SU-DHL-6 (cell line): ENCODE results near the gene DNAJB7.

Experiments used
- CTCF ChIP-seq: fragments of 200-600 bp; sonication (generic); IDR thresholded peaks from one replicate; pipeline ENCODE4 v1.5.1; 2017; ENCODE audit warnings: antibody characterized with exemption, mild to moderate bottlenecking, low read length, moderate library complexity; ENCODE audit not compliant: insufficient read depth, poor library complexity, severe bottlenecking
- EZH2phosphoT487 ChIP-seq: fragments of 200-600 bp; sonication (generic), shearing (Covaris generic); conservative IDR thresholded peaks from 2 replicates; pipeline ENCODE4 v1.6.1; 2018; ENCODE audit warnings: mild to moderate bottlenecking, antibody characterized with exemption, low read length, moderate library complexity, mixed read lengths

DNA sequence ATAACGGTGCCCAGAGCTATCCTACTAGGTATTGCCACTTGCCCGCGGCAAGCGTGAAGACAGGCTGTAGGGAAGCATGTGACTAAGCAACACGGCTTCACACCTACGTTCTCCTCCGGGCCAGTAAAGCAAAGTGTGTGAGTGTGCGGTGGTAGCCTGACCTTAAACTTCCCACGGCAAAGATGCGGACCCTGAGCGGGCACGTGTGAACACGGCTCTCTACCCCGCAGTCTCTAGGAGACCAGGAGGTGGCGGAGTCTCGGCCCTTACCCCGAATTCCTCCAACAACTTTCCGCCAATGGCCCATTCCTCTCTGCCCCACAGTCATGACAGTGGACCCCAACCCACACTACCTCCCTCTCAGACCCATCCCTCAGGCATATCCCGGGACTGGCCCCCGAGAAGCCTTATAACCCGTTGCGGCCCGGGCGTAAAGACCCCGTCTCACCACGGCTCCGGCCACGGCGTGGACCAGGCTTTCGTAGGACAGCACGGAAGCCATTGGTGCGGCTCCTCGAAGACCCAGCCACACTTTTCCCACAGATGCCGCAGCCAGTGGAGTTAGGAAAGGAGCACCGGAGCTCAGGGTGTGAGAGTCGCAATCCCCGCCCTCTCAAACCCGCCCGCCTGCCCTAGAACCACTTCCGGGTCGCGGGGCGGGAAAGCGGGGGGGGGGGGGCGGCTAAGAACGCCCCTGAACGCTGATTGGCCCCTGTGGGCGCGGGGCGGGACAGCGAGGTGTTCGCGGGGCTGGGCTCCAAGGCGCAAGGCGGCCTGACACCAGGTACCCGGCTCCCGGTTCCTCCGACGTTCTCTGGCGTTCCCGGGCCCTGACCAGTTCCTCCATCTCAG is 42.9 kb downstream of the DNAJB7 start, which contains the start of gene SLC25A17:
- TF ChIP-seq CTCF, result no peak
- no peak for TF ChIP-seq EZH2phosphoT487
